Endometrial microvascular endothelial cells (primary cell): ENCODE results near the gene COMMD9. TPM values are rescaled to one million over a fixed set of nuclear protein-coding genes. Genes with fewer than 3 reads are reported as not detected.

Source experiments
- in situ Hi-C: cut with HindIII; loops from 2 replicates; pipeline ENCODE4 v1.10.0; 2017; ENCODE audit warnings: low sequenced_read_pairs, low pct_unique_long_range_greater_than_20kb; ENCODE audit errors: inconsistent ontology term
- total RNA-seq: library from RNA; depleted of rRNA; stranded (reverse); fragments of >200 nt; gene quantifications from one replicate; pipeline ENCODE4 v1.2.3, GENCODE V29; 2015; ENCODE audit errors: inconsistent ontology term

The COMMD9 gene
- total RNA-seq, 1 donor from 2014 or later = 89.1 TPM

DNA sequence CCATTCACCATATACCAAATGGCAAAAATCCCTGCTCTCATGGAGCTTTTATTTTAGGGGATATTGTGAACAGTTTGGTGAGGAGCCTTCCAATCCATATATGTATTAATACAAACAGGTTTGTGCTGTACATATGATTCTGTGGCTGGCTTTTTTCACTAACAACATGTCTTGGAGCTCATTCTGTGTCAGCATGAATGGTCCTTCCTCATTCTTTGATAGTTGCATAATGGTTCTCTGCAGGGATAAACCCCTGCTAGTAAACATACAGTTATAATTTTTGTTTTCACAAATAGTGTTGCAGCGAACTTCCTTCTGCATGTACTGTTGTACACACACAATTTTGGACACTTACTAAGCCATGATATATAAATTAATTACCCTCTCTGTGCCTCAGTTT is 15.1 kb upstream of the COMMD9 start:
- in situ Hi-C loops = no loop called here

DNA sequence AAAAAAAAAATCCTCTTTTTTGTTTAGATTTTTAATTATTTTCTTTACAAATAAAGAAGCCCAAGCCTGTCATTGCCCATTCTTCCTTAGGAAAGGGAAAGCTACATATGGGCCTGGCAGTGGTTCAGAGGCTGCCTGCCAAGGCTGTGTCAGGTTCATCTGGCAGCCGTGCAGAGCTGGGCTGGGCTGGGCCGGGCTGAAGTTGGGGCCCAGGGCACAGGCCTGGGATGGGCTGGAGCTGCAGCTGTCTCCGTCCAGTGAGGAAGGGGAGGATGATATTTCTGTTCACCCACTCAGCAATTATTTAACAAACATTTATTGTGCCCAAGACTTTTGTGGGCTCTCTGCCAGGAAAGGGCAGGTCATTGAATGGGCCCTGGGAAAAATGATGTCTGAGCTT is 11.4 kb upstream of the COMMD9 start:
- in situ Hi-C loops = no loop called here

DNA sequence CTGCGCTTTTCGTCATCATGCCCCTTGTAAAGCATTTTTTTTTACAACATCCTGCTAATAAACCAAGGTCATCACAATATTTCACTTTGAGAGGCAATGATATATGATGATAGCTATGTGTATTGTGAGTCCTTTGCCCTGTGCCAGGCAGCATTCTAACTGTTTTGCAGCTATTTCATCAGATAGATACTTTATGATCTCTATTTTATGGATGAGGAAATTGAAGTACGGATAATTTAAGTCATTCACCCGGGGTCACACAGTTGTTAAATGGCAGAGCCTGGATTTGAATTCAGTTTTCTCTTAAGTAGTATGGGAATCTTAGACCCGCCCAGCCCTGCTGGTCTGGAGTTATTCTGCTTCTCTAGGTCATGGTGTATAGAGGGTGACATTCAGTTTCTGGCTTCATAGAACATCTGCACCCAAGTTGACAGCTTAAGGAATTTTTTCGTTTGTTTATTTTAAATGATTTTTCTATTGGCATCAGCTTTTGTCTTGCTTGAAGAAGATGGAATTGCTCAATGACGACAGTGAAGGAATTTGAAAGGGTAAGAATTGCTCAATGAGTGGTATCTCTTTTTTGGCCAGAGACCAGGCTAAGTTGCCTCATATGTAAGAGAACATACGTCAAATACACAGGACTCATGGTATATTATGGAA is 7.8 kb upstream of the COMMD9 start:
- in situ Hi-C loops = loop anchor here (25.0 kb wide), 1 partner anchor 190 kb away; no protein-coding TSS in a partner anchor

GRCh38 chr11:36295926-36296325 is 6.7 kb upstream of the COMMD9 start, which contains the start of gene PRR5L:
PRR5L (plus strand) TSS chr11:36296288; CDS start chr11:36401122, 104,834 bp downstream.
- in situ Hi-C loops = loop anchor here (25.0 kb wide), 1 partner anchor 191 kb away; no protein-coding TSS in a partner anchor

DNA sequence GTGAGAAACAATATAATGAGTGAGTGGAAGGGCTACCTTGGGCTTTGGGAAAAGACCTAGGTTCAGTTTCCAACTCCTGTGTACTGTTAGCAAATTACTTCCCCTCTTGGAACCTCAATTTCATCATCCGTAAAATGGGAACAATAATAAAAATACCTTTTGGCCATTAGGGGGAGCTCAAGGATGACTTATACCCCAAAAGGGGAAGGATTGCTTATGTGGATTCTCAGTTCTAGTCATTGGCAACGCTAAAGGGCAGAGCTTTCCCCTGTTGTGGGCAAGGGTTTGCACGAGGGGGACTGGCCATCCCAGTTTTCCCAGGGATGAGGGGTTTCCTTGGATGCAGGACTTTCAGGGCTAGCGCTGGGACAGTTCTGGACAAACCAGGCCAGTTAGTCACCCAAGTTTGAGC is 3.1 kb upstream of the COMMD9 start:
- in situ Hi-C loops = loop anchor here (25.0 kb wide), 1 partner anchor 195 kb away; no protein-coding TSS in a partner anchor

DNA sequence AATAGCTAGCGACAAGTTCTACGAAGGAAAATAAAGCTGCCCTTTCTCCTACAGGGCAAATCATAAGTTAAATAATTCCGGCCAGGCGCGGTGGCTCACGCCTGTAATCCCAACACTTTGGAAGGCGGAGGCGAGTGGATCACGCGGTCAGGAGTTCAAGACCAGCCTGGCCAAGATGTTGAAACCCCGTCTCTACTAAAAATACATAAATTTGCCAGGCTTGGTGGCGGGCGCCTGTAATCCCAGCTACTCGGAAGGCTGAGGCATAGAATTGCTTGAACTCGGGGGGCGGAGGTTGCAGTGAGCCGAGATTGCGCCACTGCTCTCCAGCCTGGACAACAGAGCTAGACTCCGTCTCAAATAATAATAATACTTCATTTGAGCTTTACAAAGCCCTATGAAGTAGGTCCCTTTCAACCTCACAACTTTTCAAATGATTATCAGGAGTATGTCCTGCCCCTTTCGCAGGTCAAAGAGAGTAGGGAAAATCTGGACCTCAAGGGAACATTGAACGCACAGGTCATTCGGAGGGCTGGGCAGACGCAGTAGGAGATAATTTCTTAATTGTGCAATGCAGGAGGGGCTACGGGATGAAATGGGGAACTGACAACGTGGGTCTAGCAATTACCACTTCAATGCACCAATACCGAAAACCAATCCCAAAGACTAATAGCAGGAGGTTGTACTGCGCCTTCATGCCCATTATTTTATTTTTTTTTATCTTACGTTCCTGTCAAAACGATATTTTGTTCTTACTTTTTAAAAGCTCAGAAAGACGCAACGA is 590 bp downstream of the COMMD9 start:
- in situ Hi-C loops = loop anchor here (25.0 kb wide), 1 partner anchor 199 kb away; no protein-coding TSS in a partner anchor

DNA sequence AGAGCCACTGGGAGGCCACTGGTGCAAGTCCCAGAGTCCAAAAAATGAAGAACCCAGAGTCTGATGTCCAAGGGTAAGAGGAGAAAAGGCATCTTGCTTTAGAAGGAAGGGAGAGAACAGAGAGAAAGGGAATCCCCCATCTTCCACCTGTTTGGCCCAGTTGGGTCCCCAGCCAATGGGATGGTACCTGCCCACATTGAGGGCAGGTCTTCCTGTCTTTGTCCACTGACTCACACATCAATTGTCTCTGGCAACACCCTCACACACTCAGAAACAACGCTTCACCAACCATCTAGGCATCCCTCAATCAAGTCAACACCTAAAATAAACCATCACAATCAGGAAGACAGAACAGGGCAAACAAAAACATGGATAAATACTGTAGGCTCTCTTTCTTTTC is 6.3 kb downstream of the COMMD9 start:
- in situ Hi-C loops = loop anchor here (25.0 kb wide), 1 partner anchor 204 kb away; no protein-coding TSS in a partner anchor

- in situ Hi-C loops = loop anchor here (25.0 kb wide), 1 partner anchor 205 kb away; no protein-coding TSS in a partner anchor
Measured at GRCh38 chr11:36281850-36282249, 7.4 kb downstream of the COMMD9 start.

DNA sequence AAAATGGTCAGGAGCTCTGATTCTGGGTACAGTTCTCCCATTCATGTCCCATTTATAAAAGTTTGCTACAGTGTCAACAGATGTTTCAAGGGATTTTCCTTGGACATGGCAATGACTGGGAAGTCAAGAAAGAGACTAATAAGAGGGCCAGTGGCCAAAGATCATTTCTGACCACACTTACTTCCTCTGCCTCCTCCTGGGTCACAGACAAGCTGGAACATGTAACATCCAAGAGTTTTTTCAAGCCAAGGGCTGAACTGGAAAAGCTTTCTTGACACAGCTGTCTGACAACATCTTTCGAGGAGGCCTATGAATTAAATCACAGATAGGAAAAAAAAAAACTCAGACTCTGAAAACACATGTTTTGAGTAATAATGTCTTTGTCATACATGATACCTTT is 8.7 kb downstream of the COMMD9 start:
- in situ Hi-C loops = loop anchor here (25.0 kb wide), 1 partner anchor 207 kb away; no protein-coding TSS in a partner anchor

DNA sequence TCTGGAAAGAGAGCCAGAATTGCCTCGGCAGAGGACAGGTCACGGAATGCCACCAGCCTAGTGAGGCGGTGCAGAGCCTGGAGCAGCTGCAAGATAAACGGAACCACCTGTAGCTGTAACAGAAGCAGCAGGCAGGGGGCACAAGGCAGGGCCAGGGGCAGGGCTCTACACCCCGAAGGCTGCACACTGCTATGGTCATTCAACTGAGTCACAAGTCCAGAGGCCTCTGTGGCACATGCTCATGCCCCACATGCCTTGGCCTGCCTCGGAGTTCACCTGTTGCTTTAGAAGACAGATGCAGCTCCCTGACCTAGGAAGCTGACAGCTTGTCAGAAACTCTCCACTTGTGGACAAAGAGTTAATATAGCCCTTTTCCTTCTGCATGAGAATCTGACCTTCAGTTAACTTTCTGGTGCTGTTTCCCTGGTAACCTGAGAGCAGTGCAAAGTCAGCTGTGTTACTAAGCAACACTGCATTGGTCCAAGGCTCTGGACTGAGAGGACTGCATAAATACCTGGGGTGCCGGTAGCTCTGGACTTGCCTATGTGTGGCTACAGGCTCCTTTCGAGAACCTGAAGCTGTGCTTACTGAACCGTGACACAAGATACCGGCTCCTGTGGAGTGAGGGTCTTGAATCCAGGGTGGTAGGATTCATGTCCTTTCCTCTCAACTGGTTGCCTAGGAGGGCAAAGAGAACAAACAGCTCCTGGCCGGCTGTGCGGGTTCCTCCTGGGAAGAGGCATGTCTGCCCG is 10.5 kb downstream of the COMMD9 start:
- in situ Hi-C loops = loop anchor here (25.0 kb wide), 1 partner anchor 209 kb away; no protein-coding TSS in a partner anchor

- in situ Hi-C loops = no loop called here
Measured at GRCh38 chr11:36274414-36274813, 14.8 kb downstream of the COMMD9 start.

DNA sequence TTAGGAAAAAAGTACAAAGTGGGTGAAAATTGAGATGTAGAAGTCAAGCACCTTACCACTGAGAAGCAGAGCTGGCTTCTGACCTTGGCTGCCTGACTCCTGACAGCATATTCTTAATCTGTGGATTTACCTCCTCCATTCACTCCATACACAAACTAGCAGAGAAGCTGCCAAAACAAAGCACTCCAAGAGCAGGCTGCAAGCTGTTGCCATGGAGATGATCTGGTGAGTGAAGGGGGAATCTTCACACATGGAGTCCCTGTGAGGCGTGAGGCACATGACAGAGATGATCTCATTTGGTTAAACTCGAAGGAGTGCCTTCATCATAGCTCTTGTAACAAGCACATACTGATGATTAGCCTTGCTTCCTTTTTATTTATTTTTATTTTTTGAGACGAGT is 16.1 kb downstream of the COMMD9 start:
- in situ Hi-C loops = no loop called here

DNA sequence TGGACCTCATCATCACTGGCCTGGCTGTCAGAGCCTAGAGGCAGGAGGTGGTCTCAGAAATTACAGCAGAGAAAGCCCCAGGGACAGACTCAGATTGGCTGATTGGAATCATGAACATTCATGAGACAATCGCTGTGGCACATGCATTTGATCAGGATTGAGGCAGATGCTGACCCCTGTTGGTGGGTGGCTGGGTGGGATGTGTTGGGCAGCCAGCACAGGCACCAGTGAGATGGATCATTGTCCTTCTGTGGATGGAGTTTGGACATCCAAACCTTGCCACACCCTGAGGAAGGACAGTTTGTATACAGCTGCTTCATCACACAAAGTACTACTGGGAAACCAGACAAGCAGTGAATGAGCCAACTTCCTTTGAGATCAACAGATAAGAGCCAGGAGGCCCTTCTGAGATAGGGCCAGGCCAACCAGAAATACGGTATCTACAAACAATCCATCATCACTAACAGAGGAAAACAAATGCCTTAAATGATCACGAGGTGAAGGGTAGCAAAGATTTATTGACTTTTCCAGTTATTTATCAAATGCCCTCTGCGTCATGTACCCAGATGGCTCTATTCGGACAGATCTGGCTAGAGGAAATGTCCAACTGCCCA is 17.3 kb downstream of the COMMD9 start:
- in situ Hi-C loops = no loop called here

- in situ Hi-C loops = no loop called here
Measured at GRCh38 chr11:36270701-36271100, 18.5 kb downstream of the COMMD9 start.

GRCh38 chr11:36268337-36268985 is 20.8 kb downstream of the COMMD9 start:
- in situ Hi-C loops = no loop called here

DNA sequence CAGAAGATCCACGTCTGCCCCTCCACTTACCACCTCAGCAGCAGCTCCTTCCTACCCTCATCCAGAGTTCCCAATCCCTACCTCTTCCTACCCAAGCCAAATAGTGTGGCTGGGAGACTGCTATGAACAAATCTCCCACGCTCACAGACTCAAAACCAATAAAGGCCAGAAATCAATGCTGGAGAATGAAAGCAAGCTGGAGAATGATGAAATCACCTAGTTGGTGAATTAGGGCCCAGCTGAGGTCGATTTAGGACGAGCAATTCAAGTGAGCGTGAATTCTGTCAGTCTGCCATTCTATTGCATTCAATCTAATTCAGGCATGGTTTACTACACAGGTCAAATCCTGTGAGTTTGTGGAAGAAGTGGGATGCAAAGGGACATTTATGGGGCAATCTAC is 22.5 kb downstream of the COMMD9 start:
- in situ Hi-C loops = no loop called here

DNA sequence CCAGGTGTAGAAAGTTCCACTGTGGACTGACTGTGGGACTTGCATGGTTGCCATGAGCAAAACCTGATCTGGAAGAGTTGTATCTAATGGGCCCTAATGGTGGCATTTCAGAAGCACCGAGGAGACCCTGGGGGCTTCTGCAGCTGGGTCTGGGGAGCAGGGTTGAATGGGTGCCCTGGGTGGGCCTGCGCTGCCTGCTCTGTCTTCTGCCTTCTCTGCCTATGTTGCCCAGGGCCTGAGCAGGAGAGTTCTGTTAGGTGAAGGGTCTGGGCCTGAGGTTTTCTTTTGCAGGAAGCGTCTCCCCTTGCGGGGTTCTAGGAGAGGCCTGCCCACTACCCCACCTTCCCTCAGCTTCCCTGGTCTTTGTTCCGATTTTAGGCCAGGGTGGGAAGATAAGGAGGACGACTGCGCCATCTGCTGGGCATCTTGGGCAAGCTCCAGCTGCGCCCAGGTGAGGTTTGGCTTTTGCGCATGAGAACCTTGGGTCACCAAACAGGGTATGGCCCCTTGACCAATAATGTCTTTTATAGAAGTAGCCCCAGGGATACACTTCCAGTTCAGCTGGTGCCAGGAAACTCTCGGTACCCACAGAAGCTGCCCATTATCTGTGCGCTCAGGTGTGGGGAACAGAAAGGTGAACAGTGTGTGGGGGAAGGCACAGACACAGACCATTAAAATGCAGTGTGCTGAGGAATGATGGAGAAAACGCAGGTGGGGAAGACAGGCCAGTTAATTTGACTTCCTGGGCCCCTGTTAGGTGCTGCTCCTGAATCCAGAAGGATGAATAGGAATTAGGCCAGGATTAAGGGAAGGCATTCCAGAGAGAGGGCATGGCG is 23.2 kb downstream of the COMMD9 start:
- in situ Hi-C loops = no loop called here
